GM12878 (cell line): ENCODE measurements around the gene CDC42EP1. TPM values are rescaled to one million over a fixed set of nuclear protein-coding genes. Genes with fewer than 3 reads are reported as not detected.
"Not testable (repeated sequence)": the region's sequence is repeated elsewhere in the genome, so short reads cannot be mapped to it uniquely, and the experiment has no call there.

Experiments
- ATAC-seq: fragments of 200-7000 bp; cut with Tn5 transposase; 3 replicates; pipeline ENCODE4 v1.9.1; 2020; ENCODE audit warnings: mild to moderate bottlenecking, moderate library complexity
- BruUV-seq: library from RNA; stranded (reverse); fragments of 400-500 nt; replicated peaks from 2 replicates; lab custom pipeline; 2021; lab: Mats Ljungman, UMichigan
- CTCF ChIA-PET: fragments of 300-600 bp; sonication (Branson Sonifier 250); formaldehyde crosslinking; extraction: SDS; loops from one replicate; lab custom pipeline; 2021; ENCODE audit warnings: inconsistent platforms; lab: Yijun Ruan, JAX
- POLR2A ChIA-PET: fragments of 350-600 bp; formaldehyde crosslinking; extraction: SDS; loops from one replicate; lab custom pipeline; 2021; ENCODE audit warnings: inconsistent platforms; lab: Charles Lee
- RAD21 ChIA-PET: fragments of 300-600 bp; sonication (Branson Sonifier 250); formaldehyde crosslinking; loops from one replicate; lab custom pipeline; 2023; ENCODE audit warnings: antibody characterized with exemption; ENCODE audit not compliant: unreplicated experiment; lab: Charles Lee
- SMC1A ChIA-PET: fragments of 300-600 bp; sonication (Branson Sonifier 250); formaldehyde crosslinking; loops from one replicate; lab custom pipeline; 2023; ENCODE audit not compliant: unreplicated experiment, uncharacterized antibody; lab: Charles Lee
- DNase-seq: peaks from one replicate; pipeline ENCODE4 v3.0.0-alpha.2; 2011; ENCODE audit warnings: low read depth, low spot score
- FAIRE-seq: peaks from 3 replicates; lab custom pipeline; 2011; peaks lifted over from hg19 to GRCh38; lab: Jason Lieb, UNC
- H2AFZ ChIP-seq: 2 replicates; pipeline ENCODE4 v1.6.0; 2011; ENCODE audit warnings: low read depth, low read length, control low read depth; ENCODE audit not compliant: control insufficient read depth
- H3K27ac ChIP-seq: 2 replicates; pipeline ENCODE4 v1.5.1; 2011; ENCODE audit warnings: control low read depth; ENCODE audit not compliant: control insufficient read depth, insufficient read depth
- H3K27me3 ChIP-seq, 2 experiments: replicated peaks in 1 of 2; 2 replicates each; pipeline versions ENCODE4 v1.6.0 to v1.6.1; 2011; ENCODE audit warnings: low read length in 1 of 2; ENCODE audit not compliant: control insufficient read depth in 2 of 2, insufficient read depth in 2 of 2
- H3K36me3 ChIP-seq, 2 experiments: 2 replicates each; pipeline ENCODE4 v1.5.1; 2011; ENCODE audit warnings: low read length in 1 of 2; ENCODE audit not compliant: control insufficient read depth in 2 of 2, insufficient read depth in 2 of 2
- H3K4me1 ChIP-seq: 2 replicates; pipeline ENCODE4 v1.6.1; 2011; ENCODE audit warnings: mild to moderate bottlenecking, low read length, moderate library complexity, mixed read lengths; ENCODE audit not compliant: control insufficient read depth, insufficient read depth
- H3K4me2 ChIP-seq: 2 replicates; pipeline ENCODE4 v1.6.0; 2011; ENCODE audit warnings: control low read depth; ENCODE audit not compliant: control insufficient read depth, insufficient read depth
- H3K4me3 ChIP-seq: fragments of 200-600 bp; sonication (generic); 2 replicates; pipeline ENCODE4 v1.5.1; 2016
- H3K79me2 ChIP-seq: 2 replicates; pipeline ENCODE4 v1.6.0; 2011; ENCODE audit warnings: low read length; ENCODE audit not compliant: control insufficient read depth, insufficient read depth
- H3K9ac ChIP-seq: 2 replicates; pipeline ENCODE4 v1.8.0; 2011; ENCODE audit warnings: low read length, control low read depth, mixed read lengths; ENCODE audit not compliant: control insufficient read depth, insufficient read depth
- H3K9me3 ChIP-seq: replicated peaks from 3 replicates; pipeline ENCODE4 v1.5.1; 2011; ENCODE audit warnings: mild to moderate bottlenecking, low read length; ENCODE audit not compliant: control insufficient read depth, insufficient read depth
- H4K20me1 ChIP-seq: 2 replicates; pipeline ENCODE4 v1.6.0; 2011; ENCODE audit not compliant: control insufficient read depth, insufficient read depth
- WGBS: methylation state at CpG from one replicate; pipeline ENCODE4 v1.1.6; 2016; ENCODE audit warnings: low lambda C conversion rate; ENCODE audit not compliant: insufficient replicate concordance, insufficient coverage; ENCODE audit errors: missing lambda C conversion rate; 5-methylcytosine and 5-hydroxymethylcytosine counted together
- in situ Hi-C: fragments of 300-500 bp; cut with MboI; formaldehyde crosslinking; loops from 9 replicates; pipeline ENCODE4 v1.14.3; 2018; ENCODE audit warnings: mixed read lengths
- intact Hi-C: fragments of 100-400 bp; cut with micrococcal nuclease; formaldehyde crosslinking; loops from one replicate; pipeline ENCODE4 v1.14.2; 2022; ENCODE audit not compliant: unreplicated experiment
- polyA plus RNA-seq, 11 experiments: library from polyadenylated mRNA; depleted of rRNA in 4 of 11; unstranded in 6 of 11; stranded (reverse) in 5 of 11; fragments of >200 nt; fragmentation: Nextera tagmentation in 4 of 11; fragmentation: Illumina TruSeq in 1 of 11; extraction: Ambion mirVana in 4 of 11; extraction: Trizol in 1 of 11; gene quantifications; 1 replicate in 1 of 11; 2 replicates in 10 of 11; pipeline versions ENCODE4 v1.2.1 to v1.2.3, GENCODE V29; 2011 to 2016; ENCODE audit warnings: inconsistent platforms in 2 of 11, missing spikeins in 2 of 11, low read depth in 1 of 11
- total RNA-seq, 4 experiments: library from RNA; depleted of rRNA in 3 of 4; stranded (reverse); fragments of >200 nt in 3 of 4; fragmentation: Illumina TruSeq in 1 of 4; extraction: Trizol in 1 of 4; gene quantifications; 2 replicates each; pipeline versions ENCODE4 v1.2.1 to v1.2.3, GENCODE V29; 2013 to 2021

Gene CDC42EP1
- total and polyA plus RNA-seq, 10 of the 15 experiments (the other 5 are each of a cell fraction or from before 2014, with no cell fraction given) = 0.04 to 0.33 (median 0.09) TPM; not detected in 7

- intact Hi-C loops, H3K79me2 ChIP-seq, in situ Hi-C loops, BruUV-seq, H3K27me3 ChIP-seq, DNase-seq, H3K9ac ChIP-seq, ATAC-seq, H3K36me3 ChIP-seq, FAIRE-seq, H3K4me3 ChIP-seq, H3K4me2 ChIP-seq, H4K20me1 ChIP-seq, H2AFZ ChIP-seq, H3K9me3 ChIP-seq, H3K4me1 ChIP-seq, H3K27ac ChIP-seq: not testable (repeated sequence)
- SMC1A ChIA-PET = interaction anchor here (1.0 to 1.2 kb wide), 3 partner anchors 39 to 260 kb away, joined by 3 to 4 read pairs (median 3); no protein-coding TSS in a partner anchor
- POLR2A ChIA-PET = interaction anchor here (0.6 to 1.2 kb wide), 3 partner anchors 61 to 232 kb away, joined by 3 read pairs; no protein-coding TSS in a partner anchor
- WGBS = 40% methylated on average over 9 of the region's 9 CpGs
- CTCF ChIA-PET = interaction anchor here (0.5 to 1.4 kb wide), 7 partner anchors 27 to 65 kb away, joined by 3 to 9 read pairs (median 3); no protein-coding TSS in a partner anchor
- RAD21 ChIA-PET = interaction anchor here (1.6 kb wide), 1 partner anchor 40 kb away, joined by 3 read pairs; no protein-coding TSS in a partner anchor
These were observed 33.1 kb upstream of the CDC42EP1 start for GRCh38 chr22:37527081-37527752.

- CTCF ChIA-PET = interaction anchor here (0.8 to 1.4 kb wide), 3 partner anchors 30 to 64 kb away, joined by 3 to 9 read pairs (median 3); no protein-coding TSS in a partner anchor
- 55% methylated on average over 9 of the region's 9 CpGs for WGBS
- H4K20me1 ChIP-seq, FAIRE-seq, H3K4me2 ChIP-seq, H3K27me3 ChIP-seq, BruUV-seq, H3K4me1 ChIP-seq, intact Hi-C loops, H3K4me3 ChIP-seq, in situ Hi-C loops, H3K9ac ChIP-seq, H2AFZ ChIP-seq, H3K79me2 ChIP-seq, H3K27ac ChIP-seq, DNase-seq, ATAC-seq, H3K36me3 ChIP-seq, H3K9me3 ChIP-seq: not testable (repeated sequence)
- POLR2A ChIA-PET = interaction anchor here (1.2 kb wide), 1 partner anchor 60 kb away, joined by 3 read pairs; no protein-coding TSS in a partner anchor
- RAD21 ChIA-PET = interaction anchor here (1.1 to 1.6 kb wide), 2 partner anchors 39 to 65 kb away, joined by 3 read pairs; no protein-coding TSS in a partner anchor
- SMC1A ChIA-PET = interaction anchor here (0.6 to 1.2 kb wide), 4 partner anchors 38 to 260 kb away, joined by 3 to 4 read pairs (median 3); no protein-coding TSS in a partner anchor
These were observed 32.3 kb upstream of the CDC42EP1 start for GRCh38 chr22:37527952-37528351.
